SH-SY5Y (cell line): ENCODE results near the gene UNG.

Experiments used
- GATA2 ChIP-seq: IDR thresholded peaks from 2 replicates; pipeline ENCODE4 v1.6.1; 2011; ENCODE audit warnings: mild to moderate bottlenecking, low read depth, low read length
- GATA3 ChIP-seq: IDR thresholded peaks from 2 replicates; pipeline ENCODE4 v1.6.1; 2011; ENCODE audit warnings: low read depth, mild to moderate bottlenecking, low read length, moderate library complexity

DNA sequence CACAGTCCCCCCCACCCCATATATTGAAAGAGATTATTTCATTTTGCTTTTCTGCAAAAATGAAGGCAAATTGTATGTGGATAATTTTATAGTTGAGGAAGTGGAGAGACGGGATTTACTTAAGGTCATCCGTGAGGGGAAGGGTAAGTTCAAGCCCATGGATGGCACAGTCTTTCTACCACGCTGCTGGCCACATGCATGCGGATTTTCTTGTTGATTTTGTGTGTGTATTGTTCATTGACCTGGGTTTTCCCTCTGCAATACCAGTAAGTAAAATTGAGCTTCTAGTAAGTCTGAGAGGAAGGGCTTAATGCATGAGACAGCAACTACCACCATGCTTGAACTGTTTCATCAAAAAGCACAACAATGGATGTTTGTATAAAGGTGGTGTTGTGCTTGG lies 54.1 kb downstream of the UNG start:
- TF ChIP-seq GATA2 (no peak), GATA3 (no peak)
